GM12865 (cell line): ENCODE measurements around the gene MPRIP.
"Not testable (repeated sequence)": the region's sequence is repeated elsewhere in the genome, so short reads cannot be mapped to it uniquely, and the experiment has no call there.

Experiments
- DNase-seq: peaks from one replicate; pipeline ENCODE4 v3.0.0; 2010; ENCODE audit warnings: low read depth
- H3K4me3 ChIP-seq: 2 replicates; pipeline ENCODE4 v1.5.1; 2011; ENCODE audit warnings: mild to moderate bottlenecking, low read depth, low read length, control low read depth
- CTCF ChIP-seq: IDR thresholded peaks from 2 replicates; pipeline ENCODE4 v1.5.1; 2011; ENCODE audit warnings: low read length, control low read depth, low read depth, inconsistent platforms; ENCODE audit not compliant: insufficient read depth; ENCODE audit errors: missing control alignments

Gene MPRIP

GRCh38 chr17:17001874-17002520, 40.3 kb upstream of the MPRIP start:
- TF ChIP-seq CTCF, result peak; percentile 91
- no peak overlapping the region for H3K4me3 ChIP-seq
- peak; percentile 85 for DNase-seq

GRCh38 chr17:17002731-17003715, 39.2 kb upstream of the MPRIP start:
- H3K4me3 ChIP-seq, DNase-seq: not testable (repeated sequence)

- no peak for TF ChIP-seq CTCF
- DNase-seq, result no peak
- H3K4me3 ChIP-seq, result no peak overlapping the region
Measured at GRCh38 chr17:17004251-17004996, 37.8 kb upstream of the MPRIP start.

- H3K4me3 ChIP-seq, DNase-seq: not testable (repeated sequence)
Measured at GRCh38 chr17:17004997-17005614, 37.2 kb upstream of the MPRIP start.

GRCh38 chr17:17007891-17008290, 34.4 kb upstream of the MPRIP start:
- not testable (repeated sequence) for DNase-seq, H3K4me3 ChIP-seq

- DNase-seq, H3K4me3 ChIP-seq: not testable (repeated sequence)
Measured at GRCh38 chr17:17008621-17009397, 33.4 kb upstream of the MPRIP start.

GRCh38 chr17:17009972-17010371, 32.3 kb upstream of the MPRIP start:
- DNase-seq, H3K4me3 ChIP-seq: not testable (repeated sequence)

GRCh38 chr17:17010545-17011034, 31.7 kb upstream of the MPRIP start:
- DNase-seq, H3K4me3 ChIP-seq: not testable (repeated sequence)

GRCh38 chr17:17011043-17011907, 31.0 kb upstream of the MPRIP start:
- not testable (repeated sequence) for DNase-seq, H3K4me3 ChIP-seq

GRCh38 chr17:17013828-17014747, 28.2 kb upstream of the MPRIP start:
- not testable (repeated sequence) for DNase-seq, H3K4me3 ChIP-seq

GRCh38 chr17:17014748-17015124, 27.5 kb upstream of the MPRIP start:
- H3K4me3 ChIP-seq, DNase-seq: not testable (repeated sequence)
